Right lobe of liver (tissue), 4 donors: ENCODE results near the gene DRC7.

Experiments
- POLR2A ChIP-seq: fragments of 450-650 bp; IDR thresholded peaks from one replicate; pipeline ENCODE4 v1.6.1; 2017; ENCODE audit warnings: antibody characterized with exemption, mild to moderate bottlenecking
- TF ChIP-seq, protein P1 (sequence below), 4 donors: fragments of 200-600 bp in 3 of 4; fragments of 450-650 bp in 1 of 4; IDR thresholded peaks; one replicate each; pipeline versions ENCODE4 v1.5.1 to v1.8.0; 2016 to 2022; ENCODE audit warnings: antibody characterized with exemption in 4 of 4, mild to moderate bottlenecking in 2 of 4
- donor health status: DM: no; HTN: no; CAD: no.
- donor health status: DM: no; HTN: no; CAD: no.
- donor health status: DM: no; HTN: yes; CAD: no.

DNA sequence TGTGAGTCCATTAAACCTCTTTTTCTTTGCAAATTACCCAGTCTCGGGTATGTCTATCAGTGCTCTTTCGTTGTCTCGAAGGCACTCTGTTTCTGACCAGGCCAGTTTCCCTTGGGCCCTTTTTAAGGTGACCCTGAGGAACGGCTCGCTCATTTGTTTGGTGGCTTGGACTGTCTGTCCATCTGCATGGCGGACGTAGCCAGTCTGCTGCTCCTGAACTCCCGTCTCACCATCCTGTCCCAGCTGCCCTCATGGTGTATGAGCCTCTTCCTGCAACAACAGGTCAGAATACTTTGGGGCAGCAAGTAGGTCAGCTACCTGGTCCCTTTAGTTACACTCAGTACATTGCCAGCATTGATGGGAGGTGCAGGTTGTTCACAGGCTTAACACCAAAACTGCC lies 19.0 kb downstream of the DRC7 start:
- TF ChIP-seq, protein P1, sequence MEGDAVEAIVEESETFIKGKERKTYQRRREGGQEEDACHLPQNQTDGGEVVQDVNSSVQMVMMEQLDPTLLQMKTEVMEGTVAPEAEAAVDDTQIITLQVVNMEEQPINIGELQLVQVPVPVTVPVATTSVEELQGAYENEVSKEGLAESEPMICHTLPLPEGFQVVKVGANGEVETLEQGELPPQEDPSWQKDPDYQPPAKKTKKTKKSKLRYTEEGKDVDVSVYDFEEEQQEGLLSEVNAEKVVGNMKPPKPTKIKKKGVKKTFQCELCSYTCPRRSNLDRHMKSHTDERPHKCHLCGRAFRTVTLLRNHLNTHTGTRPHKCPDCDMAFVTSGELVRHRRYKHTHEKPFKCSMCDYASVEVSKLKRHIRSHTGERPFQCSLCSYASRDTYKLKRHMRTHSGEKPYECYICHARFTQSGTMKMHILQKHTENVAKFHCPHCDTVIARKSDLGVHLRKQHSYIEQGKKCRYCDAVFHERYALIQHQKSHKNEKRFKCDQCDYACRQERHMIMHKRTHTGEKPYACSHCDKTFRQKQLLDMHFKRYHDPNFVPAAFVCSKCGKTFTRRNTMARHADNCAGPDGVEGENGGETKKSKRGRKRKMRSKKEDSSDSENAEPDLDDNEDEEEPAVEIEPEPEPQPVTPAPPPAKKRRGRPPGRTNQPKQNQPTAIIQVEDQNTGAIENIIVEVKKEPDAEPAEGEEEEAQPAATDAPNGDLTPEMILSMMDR (IDR thresholded peaks at IDR 0.05): no peak
- TF ChIP-seq POLR2A: no peak
